Muscle layer of colon (tissue), 2 donors: ENCODE measurements around the gene FCN1.
"Not testable (repeated sequence)": the region's sequence is repeated elsewhere in the genome, so short reads cannot be mapped to it uniquely, and the experiment has no call there.

Experiments used
- H3K27ac ChIP-seq: one replicate; pipeline ENCODE4 v1.7.0; 2013; ENCODE audit warnings: low read depth, mild to moderate bottlenecking, low read length, moderate library complexity
- H3K27me3 ChIP-seq, 2 donors: one replicate each; pipeline ENCODE4 v1.7.0; 2013; ENCODE audit warnings: low read length in 2 of 2, mild to moderate bottlenecking in 2 of 2; ENCODE audit not compliant: insufficient read depth in 2 of 2, control insufficient read depth in 1 of 2
- H3K36me3 ChIP-seq: one replicate; pipeline ENCODE4 v1.7.0; 2013; ENCODE audit warnings: mild to moderate bottlenecking, low read length; ENCODE audit not compliant: insufficient read depth
- H3K4me1 ChIP-seq: one replicate; pipeline ENCODE4 v1.7.0; 2013; ENCODE audit warnings: mild to moderate bottlenecking, low read length; ENCODE audit not compliant: insufficient read depth
- H3K4me3 ChIP-seq, 2 donors: one replicate each; pipeline ENCODE4 v1.7.0; 2013; ENCODE audit warnings: low read length in 2 of 2, low read depth in 1 of 2, mild to moderate bottlenecking in 1 of 2, moderate library complexity in 1 of 2
- H3K9ac ChIP-seq: one replicate; pipeline ENCODE4 v1.7.0; 2013; ENCODE audit warnings: low read length
- H3K9me3 ChIP-seq: one replicate; pipeline ENCODE4 v1.7.0; 2013; ENCODE audit warnings: mild to moderate bottlenecking, low read length
- donor health status: abdominal sarcoma.
- donor health status: Adenocarcinoma of cecum.

FCN1 gene

GRCh38 chr9:134860510-134860909, 57.2 kb downstream of the FCN1 start:
- no peak overlapping the region for H3K27ac ChIP-seq
- no peak overlapping the region for H3K4me3 ChIP-seq
- no peaks in the 10 kb centered on the region for H3K36me3 ChIP-seq
- no peaks in the 10 kb centered on the region for H3K9me3 ChIP-seq
- H3K9ac ChIP-seq: no peak overlapping the region
- peaks cover 0 to 5% of the 10 kb centered on the region in 2 donors for H3K27me3 ChIP-seq
- no peaks in the 10 kb centered on the region for H3K4me1 ChIP-seq

GRCh38 chr9:134858051-134858841, 59.5 kb downstream of the FCN1 start:
- no peaks in the 10 kb centered on the region for H3K36me3 ChIP-seq
- no peaks in the 10 kb centered on the region for H3K9me3 ChIP-seq
- no peak overlapping the region for H3K9ac ChIP-seq
- no peak overlapping the region for H3K27ac ChIP-seq
- H3K4me3 ChIP-seq: no peak overlapping the region
- no peaks in the 10 kb centered on the region for H3K4me1 ChIP-seq
- H3K27me3 ChIP-seq: no peaks in the 10 kb centered on the region

- H3K4me3 ChIP-seq, H3K27ac ChIP-seq, H3K9me3 ChIP-seq, H3K9ac ChIP-seq, H3K27me3 ChIP-seq, H3K36me3 ChIP-seq, H3K4me1 ChIP-seq: not testable (repeated sequence)
Measured at GRCh38 chr9:134857451-134857850, 60.3 kb downstream of the FCN1 start.

GRCh38 chr9:134855900-134856377, 61.8 kb downstream of the FCN1 start:
- H3K36me3 ChIP-seq: no peaks in the 10 kb centered on the region
- no peaks in the 10 kb centered on the region for H3K27me3 ChIP-seq
- no peak overlapping the region for H3K4me3 ChIP-seq
- H3K27ac ChIP-seq: no peak overlapping the region
- no peaks in the 10 kb centered on the region for H3K9me3 ChIP-seq
- no peak overlapping the region for H3K9ac ChIP-seq
- no peaks in the 10 kb centered on the region for H3K4me1 ChIP-seq
